Left colon (tissue), 2 donors: ENCODE measurements around the gene NUDT21. TPM values are rescaled to one million over a fixed set of nuclear protein-coding genes. Genes with fewer than 3 reads are reported as not detected.
"Not testable (repeated sequence)": the region's sequence is repeated elsewhere in the genome, so short reads cannot be mapped to it uniquely, and the experiment has no call there.

Source experiments
- ATAC-seq: fragments of 200-7000 bp; cut with Tn5 transposase; one replicate; pipeline ENCODE4 v1.9.1; 2020; ENCODE audit warnings: mild to moderate bottlenecking, moderate library complexity
- DNase-seq, 2 donors: peaks; one replicate each; pipeline ENCODE4 v3.0.0-alpha.2; 2020
- intact Hi-C, 2 donors: fragments of 100-400 bp; cut with DNase I in 1 of 2; cut with micrococcal nuclease in 1 of 2; formaldehyde crosslinking; loops; one replicate each; pipeline versions ENCODE4 v1.11.2 to v1.14.0; 2022; cut with DNase I, micrococcal nuclease
- long read RNA-seq: library from polyadenylated mRNA; unstranded; transcript quantifications from one replicate; pipeline ENCODE4 v2.0.0, GENCODE V29; 2021
- total RNA-seq, 2 donors: library from RNA; stranded (reverse); fragmentation: NEBNext Ultra II Directional; extraction: Animal tissue kit (Norgen Biotek cat#: 25700); gene quantifications; one replicate each; pipeline ENCODE4 v1.2.1, GENCODE V29; 2021
- donor health status: DM: no; HTN: no; CAD: no.
- donor health status: DM: yes; HTN: yes; CAD: no.

NUDT21 gene
- 10 to 100 TPM; 68.5 to 77.9 TPM for total RNA-seq
- long read RNA-seq, full-length matches to known transcripts: 61 of 70 reads
- long read RNA-seq, partial matches to known transcripts: 0 of 70 reads
- long read RNA-seq, other reads (novel, unspliced or antisense): 9 of 70 reads

DNA sequence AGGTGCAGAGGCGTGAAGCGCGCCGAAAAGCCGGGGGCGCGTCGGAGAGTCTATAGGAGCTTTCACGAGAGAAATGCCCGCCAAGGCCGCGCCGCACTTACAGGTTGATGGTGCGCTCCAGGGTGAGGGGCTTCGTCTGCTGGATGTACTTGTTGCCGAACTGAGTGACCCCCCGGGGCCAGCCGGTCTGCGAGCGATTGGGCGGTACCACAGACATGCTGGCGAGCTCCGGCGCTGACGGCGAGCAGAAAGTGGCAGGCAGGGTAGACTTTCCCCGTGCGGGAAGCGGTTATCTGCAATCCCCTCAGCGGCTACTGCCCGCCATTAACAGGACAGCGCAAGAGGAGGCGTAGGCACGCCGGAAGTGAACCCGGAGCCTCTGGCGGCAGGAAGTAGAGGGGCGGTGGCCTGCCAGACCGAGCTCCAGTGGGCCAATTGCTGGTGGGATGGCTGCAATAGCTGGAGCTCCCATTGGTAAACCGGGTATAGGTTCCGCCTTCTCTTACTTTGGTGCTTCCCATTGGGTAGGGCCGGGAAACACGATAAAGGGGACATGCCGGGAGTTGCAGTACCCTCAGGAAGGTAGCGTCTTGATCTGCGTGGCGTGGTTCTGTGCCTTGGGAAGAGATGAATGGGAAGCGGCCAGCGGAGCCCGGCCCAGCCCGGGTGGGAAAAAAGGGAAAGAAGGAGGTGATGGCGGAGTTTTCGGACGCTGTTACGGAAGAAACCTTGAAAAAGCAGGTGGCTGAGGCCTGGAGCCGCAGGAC is at the start of gene NUDT21, which contains the start of gene OGFOD1:
Gene NUDT21, minus strand, starts transcription at position 347 of the 767 bp plus-strand sequence. Its CDS starts 130 bp downstream, at position 217.
Gene OGFOD1, plus strand, starts transcription at position 569 of the 767 bp plus-strand sequence. Its CDS starts 59 bp downstream, at position 628.
- peak; percentile 96 for ATAC-seq

DNA sequence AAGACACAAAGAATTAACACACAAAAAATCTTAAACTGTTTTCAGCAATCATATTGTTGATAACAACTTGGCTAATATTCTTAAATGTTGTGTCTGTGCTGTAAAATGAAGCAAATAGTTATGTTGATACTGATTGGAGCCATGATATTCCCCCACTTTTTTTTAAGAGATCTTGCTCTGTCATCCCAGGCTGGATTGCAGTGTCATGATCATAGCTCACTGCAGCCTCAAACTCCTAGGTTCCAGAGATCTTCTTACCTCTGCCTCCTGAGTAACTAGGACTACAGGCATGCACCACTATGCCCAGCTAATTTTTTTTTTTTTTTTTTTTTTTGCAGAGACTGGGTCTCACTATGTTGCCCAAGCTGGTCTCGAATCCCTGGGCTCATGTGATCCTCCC is 42.7 kb upstream of the NUDT21 start:
- intact Hi-C loops: no loop called here
- ATAC-seq (no peak), DNase-seq (no peak)

More for the DNA sequence above, at the start of gene NUDT21, which contains the start of gene OGFOD1:
- peak; percentile 90 to 96 for DNase-seq
- intact Hi-C loops: no loop called here

DNA sequence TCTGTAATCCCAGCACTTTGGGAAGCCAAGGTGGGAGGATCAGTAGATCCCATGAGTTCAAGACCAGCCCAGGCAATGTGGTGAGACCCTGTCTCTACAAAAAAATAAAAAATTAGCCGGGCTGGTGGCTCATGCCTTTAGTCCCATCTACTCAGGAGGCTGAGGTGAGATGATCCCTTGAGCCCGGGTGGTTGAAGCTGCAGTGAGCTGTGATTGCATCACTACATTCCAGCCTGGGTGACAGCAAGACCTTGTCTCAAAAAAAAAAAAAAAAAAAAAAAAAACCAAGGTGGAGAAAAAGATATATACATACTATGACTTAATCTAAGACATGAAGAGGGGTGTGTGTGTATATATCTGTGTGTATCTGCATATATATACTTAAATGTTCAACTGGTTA is 42.0 kb upstream of the NUDT21 start:
- ATAC-seq (no peak), DNase-seq (no peak)
- intact Hi-C loops: no loop called here

DNA sequence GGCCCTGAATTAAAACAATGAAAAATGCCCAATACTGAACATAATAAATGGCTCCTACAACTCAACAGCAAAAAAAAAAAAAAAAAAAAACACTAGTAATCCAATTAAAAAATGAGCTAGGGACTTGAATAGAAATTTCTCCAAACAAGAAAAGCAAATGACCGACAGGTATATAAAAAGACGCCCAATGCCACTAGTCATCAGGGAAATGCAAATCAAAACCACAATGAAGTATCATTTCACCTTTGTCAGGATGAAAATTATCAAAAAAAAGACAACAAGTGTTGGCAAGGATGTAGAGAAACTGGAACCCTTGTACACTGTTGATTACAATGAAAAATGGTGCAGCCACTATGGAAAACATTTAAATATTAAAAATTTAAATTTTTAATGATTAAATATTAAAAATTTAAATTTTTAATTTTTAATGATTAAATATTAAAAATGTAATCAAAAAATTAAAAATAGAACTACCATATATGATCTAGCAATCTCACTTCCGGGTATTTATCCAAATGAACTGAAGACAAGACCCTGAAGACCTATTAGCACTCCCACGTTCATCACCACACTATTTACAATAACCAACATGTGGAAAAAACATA is 40.6 kb upstream of the NUDT21 start:
- ATAC-seq (no peak), DNase-seq (no peak)
- intact Hi-C loops: no loop called here

DNA sequence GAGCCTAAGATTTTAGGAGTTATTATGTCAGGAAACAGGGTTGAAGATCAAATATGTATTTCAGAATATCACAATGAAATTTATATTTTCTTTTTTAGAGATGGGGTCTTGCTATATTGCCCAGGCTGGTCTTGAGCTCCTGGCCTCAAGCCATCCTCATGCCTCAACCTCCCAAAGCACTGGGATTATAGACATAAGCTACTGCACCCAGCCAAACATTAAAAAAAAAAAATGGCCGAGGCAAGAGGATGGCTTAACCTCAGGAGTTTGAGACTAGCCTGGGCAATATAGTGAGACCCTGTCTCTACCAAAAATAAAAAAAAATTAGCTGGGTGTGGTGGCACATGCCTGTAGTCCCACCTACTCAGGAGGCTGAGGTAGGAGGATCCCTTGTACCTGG is 37.7 kb upstream of the NUDT21 start:
- intact Hi-C loops, DNase-seq, ATAC-seq: not testable (repeated sequence)

DNA sequence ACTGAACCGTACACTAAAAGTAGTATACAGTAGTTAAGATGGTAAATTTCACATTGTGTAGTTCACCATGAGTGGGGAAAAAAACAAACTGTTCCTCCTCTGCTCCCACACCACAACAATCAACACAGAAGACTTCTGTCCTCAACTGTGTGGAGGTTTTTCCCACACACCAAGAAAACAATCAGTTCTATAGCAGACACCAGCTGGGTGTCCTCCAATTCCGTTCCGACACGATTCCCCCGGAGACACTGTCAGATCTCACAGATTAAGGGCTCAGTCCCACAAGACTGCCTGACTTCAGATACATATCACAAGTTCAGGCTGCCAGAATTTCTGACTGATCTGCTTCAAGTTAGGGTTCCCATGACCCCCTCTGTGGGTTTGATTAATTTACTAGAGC is 36.9 kb upstream of the NUDT21 start:
- intact Hi-C loops: no loop called here
- DNase-seq: no peak
- ATAC-seq: no peak

DNA sequence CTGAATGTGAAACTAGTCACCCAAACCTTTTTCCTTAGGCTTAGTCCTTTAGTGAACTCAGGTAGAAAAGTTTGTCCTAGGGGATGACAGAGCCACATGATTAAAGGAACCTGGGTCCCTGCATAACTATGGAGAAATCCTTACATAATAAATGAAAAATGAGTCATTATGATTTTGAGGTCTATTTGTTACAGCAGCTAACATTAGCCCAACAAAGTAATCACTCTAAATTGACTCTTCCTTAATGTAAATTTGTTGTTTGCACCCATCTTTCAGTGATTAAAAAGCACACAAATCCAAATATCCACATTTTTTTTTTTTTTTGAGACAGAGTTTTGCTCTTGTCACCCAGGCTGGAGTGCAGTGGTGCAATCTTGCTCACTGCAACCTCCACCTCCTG is 32.3 kb upstream of the NUDT21 start:
- no peak for DNase-seq
- intact Hi-C loops: no loop called here
- ATAC-seq: no peak

DNA sequence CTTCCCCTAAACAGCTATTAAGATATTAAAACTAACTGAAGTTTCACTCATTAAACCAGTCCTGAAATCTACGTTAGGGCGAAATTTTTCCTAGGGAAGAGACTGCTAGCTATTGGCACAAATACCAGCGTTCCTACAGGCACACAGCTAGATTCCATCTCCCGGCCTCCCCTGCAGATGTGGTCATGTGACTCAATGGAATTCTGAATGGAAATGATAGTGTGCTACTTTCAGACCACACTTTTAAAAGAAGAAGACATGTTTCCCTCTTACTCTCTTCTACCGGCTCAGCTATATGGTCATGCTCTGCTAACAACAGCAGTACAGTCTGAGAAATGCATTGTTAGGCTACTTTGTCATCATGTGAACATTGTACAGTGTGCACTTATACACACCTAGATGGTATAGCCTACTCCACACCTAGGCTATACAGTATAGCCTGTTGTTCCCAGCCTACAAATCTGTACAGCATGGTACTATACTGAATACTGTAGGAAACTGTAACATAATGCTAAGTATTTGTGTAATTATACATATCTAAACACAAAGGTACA is 31.6 kb upstream of the NUDT21 start:
- ATAC-seq (no peak), DNase-seq (no peak)
- intact Hi-C loops: no loop called here

DNA sequence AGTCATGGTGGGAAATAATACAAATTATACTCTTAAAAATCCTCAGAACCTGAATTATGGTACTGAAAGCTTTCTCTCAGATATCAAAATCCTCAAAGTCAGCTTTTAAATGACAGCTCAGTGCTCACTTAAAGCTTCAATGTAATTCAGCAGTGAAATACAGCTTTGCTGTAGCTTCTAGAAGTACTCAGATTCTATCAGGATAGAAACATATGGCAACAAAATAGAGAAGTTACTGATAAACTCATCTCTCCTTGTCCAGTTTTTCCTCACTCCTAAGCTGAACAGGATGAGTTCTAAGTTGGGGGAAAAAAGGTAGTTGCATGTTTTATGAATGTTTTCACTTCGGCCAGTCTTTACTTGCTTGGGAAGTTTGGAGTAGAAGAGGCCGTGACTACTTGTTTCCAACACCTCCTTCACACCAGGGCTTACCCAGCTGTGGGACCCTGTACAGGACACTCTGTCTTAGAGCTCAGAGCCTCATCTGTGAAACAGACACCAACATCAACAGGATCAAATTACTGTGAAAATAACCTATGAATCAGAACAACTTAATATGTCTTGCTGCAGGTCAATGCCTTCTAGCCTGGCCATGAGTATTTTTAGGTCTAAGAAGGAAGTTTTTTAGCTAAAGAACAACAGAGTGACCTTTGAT is 30.5 kb upstream of the NUDT21 start:
- ATAC-seq: no peak
- intact Hi-C loops: no loop called here
- no peak for DNase-seq

DNA sequence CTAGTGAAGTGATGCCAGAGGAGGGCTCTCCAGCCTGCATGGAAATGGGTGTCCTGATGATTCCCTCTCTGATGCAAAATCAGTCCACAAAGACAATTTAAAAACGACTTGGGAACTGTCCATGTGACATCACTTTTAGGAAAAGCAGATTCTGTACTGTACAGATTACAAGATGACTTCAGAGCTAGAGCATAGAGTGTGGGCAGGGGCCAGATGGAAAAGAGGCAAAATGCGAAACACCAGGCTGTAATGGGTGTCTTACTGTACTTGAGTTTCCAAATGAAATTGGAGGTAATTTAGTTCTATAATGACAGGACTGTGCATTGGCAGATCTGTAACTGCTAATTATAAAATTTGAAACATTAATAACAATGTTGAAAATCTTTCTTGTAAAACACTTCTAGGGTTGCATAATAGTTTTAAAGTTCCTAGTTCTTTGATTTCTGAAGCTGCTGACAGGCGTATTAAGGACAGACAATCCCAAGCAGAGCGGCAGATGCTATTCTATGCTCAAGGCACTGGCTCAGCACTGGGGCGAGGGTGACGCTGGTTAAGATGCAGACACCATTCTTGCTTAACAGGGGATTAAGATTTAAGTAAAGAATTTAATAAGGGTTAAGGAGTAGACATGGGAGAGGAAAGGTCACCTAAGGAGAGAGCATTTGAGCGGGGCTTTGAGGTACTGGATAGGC is 29.8 kb upstream of the NUDT21 start:
- DNase-seq (no peak), ATAC-seq (no peak)
- intact Hi-C loops: no loop called here

DNA sequence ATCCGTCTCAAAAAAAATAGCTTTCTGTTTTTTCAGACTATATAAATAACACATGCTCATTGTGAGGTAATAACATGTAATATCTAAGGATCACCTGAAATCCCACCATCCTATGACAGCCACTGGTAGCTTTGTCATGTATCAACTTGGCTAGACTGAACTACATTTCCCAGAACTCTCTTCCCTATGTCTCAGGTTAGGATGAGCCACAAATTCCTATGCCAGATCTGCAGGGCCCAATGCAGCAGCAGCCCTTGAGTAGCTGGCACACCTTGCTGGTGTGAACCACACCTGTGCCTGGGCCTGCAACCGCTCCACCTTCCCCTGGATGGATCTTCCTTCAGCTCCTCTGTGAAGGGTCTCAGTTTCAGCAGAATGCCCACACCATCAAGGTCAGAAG is 28.3 kb upstream of the NUDT21 start:
- no peak for DNase-seq
- intact Hi-C loops: no loop called here
- ATAC-seq: no peak

DNA sequence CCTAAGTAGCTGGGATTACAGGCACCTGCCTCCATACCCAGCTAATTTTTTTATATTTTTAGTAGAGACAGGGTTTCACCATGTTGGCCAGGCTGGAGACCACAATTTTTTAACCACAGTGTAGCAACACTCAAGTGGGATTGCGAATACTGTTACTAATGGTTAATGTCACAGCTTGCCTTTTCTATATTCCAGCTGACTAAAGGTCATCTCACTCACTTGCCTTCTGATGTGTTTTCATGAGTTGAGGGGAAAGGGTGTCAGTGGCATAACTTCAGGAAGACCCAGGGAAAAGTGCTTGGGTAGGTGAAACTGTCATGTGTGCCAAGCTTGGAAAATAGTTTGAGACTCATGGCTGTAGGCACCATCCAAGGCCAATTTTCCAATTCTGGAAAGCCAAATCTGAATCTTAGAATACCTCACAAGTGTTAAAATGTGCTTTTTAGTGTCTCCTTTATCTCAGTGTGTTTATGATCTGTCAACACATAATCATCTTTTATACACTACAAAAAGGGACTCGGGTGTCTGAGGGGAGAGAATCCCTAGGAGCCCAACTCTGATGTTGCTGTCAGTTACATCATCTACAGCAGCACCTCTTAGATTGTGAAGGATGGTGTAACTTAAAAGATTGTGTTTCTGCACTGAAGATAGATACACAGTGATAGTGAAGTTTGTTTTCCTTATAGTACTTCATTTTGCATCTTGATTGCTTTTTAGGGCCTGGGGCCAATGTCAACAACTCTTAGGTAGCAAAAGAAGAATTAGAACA is 27.3 kb upstream of the NUDT21 start:
- no peak for ATAC-seq
- intact Hi-C loops: no loop called here
- DNase-seq: no peak

DNA sequence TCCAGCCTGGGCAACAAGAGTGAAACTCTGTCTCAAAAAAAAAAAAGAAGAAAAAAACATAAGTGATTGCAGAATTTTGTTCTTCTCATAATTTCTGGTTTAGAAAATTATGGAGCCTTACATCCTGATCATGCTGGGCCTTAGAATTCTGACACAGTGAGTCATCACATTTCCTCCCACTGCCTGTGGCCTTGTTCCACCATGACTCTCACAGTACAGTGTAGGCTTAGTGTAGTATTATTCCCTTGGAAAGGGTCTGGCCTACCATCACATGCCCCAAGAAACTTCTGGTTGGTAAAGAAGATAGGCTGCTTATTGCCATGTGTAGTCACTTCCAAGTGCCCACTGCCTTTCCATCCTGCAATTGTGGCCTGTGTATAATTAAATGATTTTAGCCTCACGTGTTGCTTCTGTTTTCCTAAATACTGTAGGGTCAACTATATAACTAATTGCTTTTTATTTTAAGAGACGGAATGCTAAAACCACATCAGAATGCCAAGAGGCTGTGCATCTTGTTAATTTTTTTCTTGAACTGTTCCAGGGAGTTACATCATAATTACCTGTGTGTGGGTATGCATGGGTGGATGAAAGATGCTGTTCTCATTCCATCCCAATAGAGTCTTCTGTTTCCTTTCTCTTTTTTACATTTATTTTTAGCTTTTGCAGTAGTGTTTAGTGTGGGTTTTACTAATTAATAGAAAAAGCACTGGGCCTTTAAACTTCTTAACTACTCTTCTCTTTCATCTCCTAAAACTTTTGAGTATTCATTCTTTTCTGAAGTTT is 26.2 kb upstream of the NUDT21 start:
- no peak for DNase-seq
- ATAC-seq: no peak
- intact Hi-C loops: no loop called here

DNA sequence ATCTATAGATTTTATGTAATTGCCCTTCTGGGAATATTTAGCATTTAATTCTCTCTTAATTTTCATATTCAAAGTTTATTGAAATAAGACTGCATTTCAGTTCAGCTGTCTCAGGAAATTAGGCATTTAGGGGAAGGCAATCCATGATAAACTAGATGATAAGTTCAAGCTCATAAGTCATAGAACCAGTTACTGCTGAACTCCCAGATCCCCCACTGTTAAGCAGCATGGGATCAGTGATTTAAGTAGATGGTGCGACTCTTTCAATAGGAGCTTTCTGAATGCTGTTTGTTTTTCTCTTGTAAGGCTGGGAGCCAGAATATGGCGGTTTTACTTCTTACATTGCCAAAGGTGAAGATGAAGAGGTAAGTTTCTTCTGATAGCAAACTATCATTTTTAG is 24.1 kb upstream of the NUDT21 start:
- no peak for DNase-seq
- intact Hi-C loops: no loop called here
- no peak for ATAC-seq

DNA sequence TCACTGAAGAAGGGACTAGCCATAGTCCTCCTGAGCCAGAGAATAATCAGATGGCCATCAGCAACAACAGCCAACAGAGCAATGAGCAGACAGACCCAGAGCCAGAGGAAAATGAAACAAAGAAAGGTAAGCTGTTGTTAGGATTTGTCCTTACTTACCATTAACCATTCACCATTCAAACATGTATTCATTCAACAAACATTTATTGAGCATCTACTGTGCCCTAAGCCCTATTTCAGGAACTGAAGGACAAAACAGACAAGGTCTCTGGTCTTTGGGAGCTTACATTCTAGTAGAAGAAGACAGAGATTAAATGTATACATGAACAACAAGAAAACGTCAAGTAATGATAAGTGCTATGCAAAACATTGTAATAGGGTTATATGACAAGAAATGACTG is 19.5 kb upstream of the NUDT21 start:
- ATAC-seq (no peak), DNase-seq (no peak)
- intact Hi-C loops: no loop called here

DNA sequence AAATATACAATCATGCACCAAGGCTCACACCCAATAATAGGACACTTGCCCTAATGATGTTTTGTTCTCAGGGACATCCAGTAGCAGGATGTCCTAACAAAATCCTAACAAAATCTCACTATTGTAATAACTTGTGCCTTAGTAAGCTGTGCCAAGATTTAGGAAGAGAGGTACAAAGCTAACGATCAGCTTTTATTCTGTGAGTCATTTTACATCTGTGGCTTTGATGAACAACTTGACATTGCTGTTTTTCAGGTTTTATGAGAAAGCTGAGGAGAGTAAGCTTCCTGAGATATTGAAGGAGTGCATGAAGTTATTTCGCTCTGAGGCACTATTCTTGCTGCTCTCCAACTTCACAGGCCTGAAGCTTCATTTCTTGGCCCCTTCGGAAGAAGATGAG is 19.1 kb upstream of the NUDT21 start:
- intact Hi-C loops: no loop called here
- no peak for DNase-seq
- no peak for ATAC-seq

DNA sequence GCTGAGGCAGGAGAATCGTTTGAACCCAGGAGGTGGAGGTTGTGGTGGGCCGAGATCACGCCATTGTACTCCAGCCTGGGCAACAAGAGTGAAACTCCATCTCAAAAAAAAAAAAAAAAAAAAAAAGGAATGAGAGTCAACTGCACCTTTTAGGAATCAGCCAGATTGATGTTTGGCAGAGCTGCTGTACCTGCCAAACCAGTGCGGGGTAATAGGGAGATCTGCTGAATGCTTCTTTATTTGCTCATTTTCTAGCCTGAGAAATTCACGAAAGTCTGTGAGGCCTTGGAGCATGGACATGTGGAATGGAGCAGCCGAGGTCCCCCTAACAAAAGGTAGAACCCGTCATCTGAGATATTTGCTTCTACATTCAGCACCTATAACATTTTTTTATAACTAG is 18.6 kb upstream of the NUDT21 start:
- intact Hi-C loops: no loop called here
- ATAC-seq: no peak
- no peak for DNase-seq

DNA sequence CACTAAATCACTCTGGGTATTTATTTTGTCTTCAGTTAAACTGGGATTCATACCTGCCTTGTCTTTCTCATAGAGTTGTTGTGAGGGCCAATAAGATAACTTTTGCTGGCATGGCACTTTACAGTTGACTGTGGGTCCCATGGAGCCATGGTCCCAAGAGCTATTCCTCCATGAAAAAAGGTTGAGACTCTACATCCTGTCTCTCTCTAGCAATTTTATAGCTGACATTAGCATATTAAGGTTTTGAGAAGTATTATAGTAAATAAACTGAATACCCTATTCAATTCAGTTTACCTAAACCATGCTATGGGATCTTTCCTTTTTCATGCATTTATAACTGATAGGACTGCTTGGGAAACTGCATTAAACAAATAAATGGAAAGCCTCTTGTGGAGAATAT is 17.7 kb upstream of the NUDT21 start:
- intact Hi-C loops: no loop called here
- no peak for ATAC-seq
- no peak for DNase-seq
